ENCODE data around the gene SPOCK3. TPM values are rescaled to one million over a fixed set of nuclear protein-coding genes. Genes with fewer than 3 reads are reported as not detected.
"Not testable (repeated sequence)": the region's sequence is repeated elsewhere in the genome, so short reads cannot be mapped to it uniquely, and the experiment has no call there.

SPOCK3 gene
- total RNA-seq, 4 donors from 2014 or later, result not detected

DNA sequence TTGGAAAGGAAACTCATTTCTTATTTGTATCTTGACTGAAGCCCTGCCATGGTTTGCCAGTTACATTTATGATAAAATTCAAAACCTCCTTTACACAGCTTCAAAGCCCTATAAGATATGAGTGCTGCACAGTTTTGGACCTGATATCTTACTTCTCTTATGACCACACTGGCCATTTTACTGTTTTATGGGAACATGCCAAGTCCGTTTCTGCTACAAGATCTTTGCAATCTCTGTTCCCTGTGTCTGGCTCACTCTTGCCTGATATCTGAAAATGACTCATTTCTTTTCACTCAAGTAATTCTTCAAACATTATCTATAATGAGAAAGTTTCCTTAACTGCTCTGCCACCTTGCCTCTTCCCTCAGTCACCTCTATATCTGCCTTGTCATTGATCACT, 247.3 kb downstream of the SPOCK3 start:
- intact Hi-C loops (cut with DNase I), result no loop called here
- H3K36me3 ChIP-seq, result no peaks in the 10 kb centered on the region
- no peak overlapping the region for H3K4me3 ChIP-seq (replicated peaks in 1 of 3)
- no peaks in the 10 kb centered on the region for H3K27me3 ChIP-seq
- H3K4me1 ChIP-seq, result no peaks in the 10 kb centered on the region
- no peak for DNase-seq
- no peak for TF ChIP-seq POLR2A (IDR thresholded peaks at IDR 0.05)
- TF ChIP-seq, protein P1, sequence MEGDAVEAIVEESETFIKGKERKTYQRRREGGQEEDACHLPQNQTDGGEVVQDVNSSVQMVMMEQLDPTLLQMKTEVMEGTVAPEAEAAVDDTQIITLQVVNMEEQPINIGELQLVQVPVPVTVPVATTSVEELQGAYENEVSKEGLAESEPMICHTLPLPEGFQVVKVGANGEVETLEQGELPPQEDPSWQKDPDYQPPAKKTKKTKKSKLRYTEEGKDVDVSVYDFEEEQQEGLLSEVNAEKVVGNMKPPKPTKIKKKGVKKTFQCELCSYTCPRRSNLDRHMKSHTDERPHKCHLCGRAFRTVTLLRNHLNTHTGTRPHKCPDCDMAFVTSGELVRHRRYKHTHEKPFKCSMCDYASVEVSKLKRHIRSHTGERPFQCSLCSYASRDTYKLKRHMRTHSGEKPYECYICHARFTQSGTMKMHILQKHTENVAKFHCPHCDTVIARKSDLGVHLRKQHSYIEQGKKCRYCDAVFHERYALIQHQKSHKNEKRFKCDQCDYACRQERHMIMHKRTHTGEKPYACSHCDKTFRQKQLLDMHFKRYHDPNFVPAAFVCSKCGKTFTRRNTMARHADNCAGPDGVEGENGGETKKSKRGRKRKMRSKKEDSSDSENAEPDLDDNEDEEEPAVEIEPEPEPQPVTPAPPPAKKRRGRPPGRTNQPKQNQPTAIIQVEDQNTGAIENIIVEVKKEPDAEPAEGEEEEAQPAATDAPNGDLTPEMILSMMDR (IDR thresholded peaks at IDR 0.05), result no peak
- WGBS, 2 donors, result 73 to 74% methylated on average over 1 of the region's 1 CpG
- H3K9me3 ChIP-seq, result no peaks in the 10 kb centered on the region
- no peak overlapping the region for H3K27ac ChIP-seq

DNA sequence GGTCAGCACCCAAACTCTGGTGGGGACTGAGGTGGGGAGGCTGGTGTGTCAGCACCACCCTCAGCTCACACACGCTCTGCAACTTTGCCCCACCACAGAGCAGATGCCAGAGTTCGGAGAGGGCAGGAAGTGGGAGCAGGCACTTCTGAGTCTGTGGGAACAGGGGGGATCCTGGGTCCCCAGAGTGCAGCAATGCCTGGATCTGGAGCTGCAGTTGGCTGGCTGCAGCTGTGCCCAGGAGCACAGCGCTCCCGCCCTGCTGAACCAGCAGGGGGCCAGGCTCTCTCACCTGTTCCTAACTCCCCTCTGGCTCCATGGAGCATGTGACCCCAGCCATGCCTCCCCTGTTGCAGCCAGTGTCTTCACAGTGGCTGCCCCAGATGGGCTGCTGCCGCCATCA, 252.4 kb downstream of the SPOCK3 start:
- Histone ChIP-seq H3K9me3 (no peaks in the 10 kb centered on the region), H3K27me3 (no peaks in the 10 kb centered on the region), H3K36me3 (no peaks in the 10 kb centered on the region), H3K27ac (no peak overlapping the region), H3K4me1 (no peaks in the 10 kb centered on the region), H3K4me3 (replicated peaks in 1 of 3) (no peak overlapping the region)
- TF ChIP-seq, protein P1 (IDR thresholded peaks at IDR 0.05), result no peak
- no peak for TF ChIP-seq POLR2A (IDR thresholded peaks at IDR 0.05)
- 94 to 96% methylated on average over 5 of the region's 5 CpGs for WGBS, 2 donors
- no peak for DNase-seq
- intact Hi-C loops (cut with DNase I), result no loop called here

DNA sequence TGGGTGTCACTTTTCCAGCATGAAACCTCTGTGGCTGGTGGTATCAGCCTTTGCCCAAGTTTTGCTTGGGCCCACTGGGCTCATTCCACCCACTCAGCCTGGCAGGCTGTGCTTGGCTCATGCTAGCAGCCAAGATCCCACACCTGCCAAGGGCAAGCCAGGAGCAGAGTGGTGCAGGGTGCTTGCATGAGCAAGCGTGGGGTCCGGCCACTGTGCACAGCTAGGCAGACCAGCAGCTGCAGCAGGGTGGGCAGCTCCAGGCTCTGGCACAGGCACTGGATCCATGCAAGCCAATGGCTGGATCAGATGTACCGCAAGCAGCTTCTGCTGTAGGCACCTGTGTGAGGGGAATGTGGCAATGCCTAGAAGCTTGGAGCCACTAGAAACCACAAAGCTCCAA, 253.9 kb downstream of the SPOCK3 start:
- no peak for TF ChIP-seq POLR2A (IDR thresholded peaks at IDR 0.05)
- TF ChIP-seq, protein P1 (IDR thresholded peaks at IDR 0.05), result no peak
- Histone ChIP-seq H3K36me3 (no peaks in the 10 kb centered on the region), H3K27me3 (no peaks in the 10 kb centered on the region), H3K4me3 (replicated peaks in 1 of 3) (no peak overlapping the region), H3K27ac (no peak overlapping the region), H3K9me3 (no peaks in the 10 kb centered on the region), H3K4me1 (no peaks in the 10 kb centered on the region)
- no peak for DNase-seq
- intact Hi-C loops (cut with DNase I), result no loop called here
- 51 to 90% methylated on average over 2 of the region's 3 CpGs for WGBS, 2 donors

DNA sequence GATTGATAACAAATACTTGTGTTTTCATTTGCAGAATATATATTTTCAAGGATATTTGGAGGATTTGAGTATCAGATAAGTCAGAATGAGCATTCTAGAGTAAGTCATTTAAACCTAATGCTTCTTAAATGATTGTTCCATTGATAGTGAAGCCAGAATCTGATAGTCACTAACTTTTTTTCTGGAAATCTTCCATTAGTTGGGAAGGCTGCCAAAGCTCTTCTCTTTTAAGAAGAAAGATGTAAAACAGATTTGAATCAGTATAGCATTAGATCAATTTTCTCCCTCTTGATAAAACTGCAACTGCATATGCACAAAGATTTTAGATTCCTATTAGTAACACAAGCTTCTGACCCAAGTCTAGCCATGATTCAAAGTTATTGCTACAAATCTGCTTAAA, 256.7 kb downstream of the SPOCK3 start:
- no peak overlapping the region for H3K4me3 ChIP-seq (replicated peaks in 1 of 3)
- no peaks in the 10 kb centered on the region for H3K36me3 ChIP-seq
- no peaks in the 10 kb centered on the region for H3K9me3 ChIP-seq
- TF ChIP-seq, protein P1 (IDR thresholded peaks at IDR 0.05), result no peak
- TF ChIP-seq POLR2A (IDR thresholded peaks at IDR 0.05), result no peak
- DNase-seq, result no peak
- intact Hi-C loops (cut with DNase I), result no loop called here
- no peaks in the 10 kb centered on the region for H3K4me1 ChIP-seq
- H3K27me3 ChIP-seq, result no peaks in the 10 kb centered on the region
- H3K27ac ChIP-seq, result no peak overlapping the region

DNA sequence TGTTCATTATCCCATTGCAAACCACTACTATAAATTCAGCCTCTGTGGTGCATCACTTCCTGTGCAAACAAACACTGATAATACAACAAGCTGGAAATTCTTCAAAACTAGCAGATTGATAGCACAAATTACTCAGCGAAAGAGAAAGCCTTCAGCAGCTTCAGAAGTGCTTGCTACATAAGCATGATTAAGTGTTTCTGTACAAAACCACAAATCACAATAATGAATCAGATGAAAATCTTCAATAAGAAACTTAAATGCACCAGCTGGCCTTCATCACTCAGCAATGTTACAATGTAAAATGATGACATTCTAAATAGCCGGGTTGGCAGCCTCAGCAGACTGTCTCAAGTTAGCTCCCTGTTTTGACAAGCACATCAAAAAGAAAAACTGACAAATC, 262.2 kb downstream of the SPOCK3 start:
- TF ChIP-seq, protein P1 (IDR thresholded peaks at IDR 0.05), result no peak
- no peak for TF ChIP-seq POLR2A (IDR thresholded peaks at IDR 0.05)
- Histone ChIP-seq H3K4me3 (replicated peaks in 1 of 3) (no peak overlapping the region), H3K9me3 (no peaks in the 10 kb centered on the region), H3K4me1 (no peaks in the 10 kb centered on the region), H3K27me3 (no peaks in the 10 kb centered on the region), H3K36me3 (no peaks in the 10 kb centered on the region), H3K27ac (no peak overlapping the region)
- intact Hi-C loops (cut with DNase I), result no loop called here
- no peak for DNase-seq
- 49 to 59% methylated on average over 2 of the region's 2 CpGs for WGBS, 2 donors

DNA sequence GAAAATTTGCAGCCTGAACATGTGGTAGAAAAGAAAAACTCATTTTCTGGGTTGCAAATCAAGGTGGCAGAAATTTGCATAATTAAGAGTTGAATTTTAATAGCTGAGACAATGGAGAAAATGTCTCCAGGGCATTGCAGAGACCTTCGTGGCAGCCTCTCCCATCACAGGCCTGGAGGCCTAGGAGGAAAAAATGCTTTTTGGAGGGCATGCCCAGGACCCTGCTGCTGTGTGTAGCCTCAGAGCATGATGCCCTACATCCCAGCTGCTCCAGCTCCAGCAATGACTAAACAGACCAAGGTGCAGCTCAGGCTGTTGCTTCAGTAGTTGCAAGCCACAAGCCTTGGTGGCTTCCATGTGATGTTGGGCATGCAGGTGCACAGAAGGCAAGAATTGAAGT, 266.1 kb downstream of the SPOCK3 start:
- H3K27me3 ChIP-seq; DNase-seq; H3K4me3 ChIP-seq (replicated peaks in 1 of 3); H3K9me3 ChIP-seq; intact Hi-C loops (cut with DNase I); H3K27ac ChIP-seq; H3K36me3 ChIP-seq; H3K4me1 ChIP-seq: not testable (repeated sequence)
- WGBS, 2 donors, result 36 to 50% methylated on average over 1 of the region's 1 CpG
